ENCODE data around the gene STXBP6.
"Not testable (repeated sequence)": the region's sequence is repeated elsewhere in the genome, so short reads cannot be mapped to it uniquely, and the experiment has no call there.

Gene STXBP6

DNA sequence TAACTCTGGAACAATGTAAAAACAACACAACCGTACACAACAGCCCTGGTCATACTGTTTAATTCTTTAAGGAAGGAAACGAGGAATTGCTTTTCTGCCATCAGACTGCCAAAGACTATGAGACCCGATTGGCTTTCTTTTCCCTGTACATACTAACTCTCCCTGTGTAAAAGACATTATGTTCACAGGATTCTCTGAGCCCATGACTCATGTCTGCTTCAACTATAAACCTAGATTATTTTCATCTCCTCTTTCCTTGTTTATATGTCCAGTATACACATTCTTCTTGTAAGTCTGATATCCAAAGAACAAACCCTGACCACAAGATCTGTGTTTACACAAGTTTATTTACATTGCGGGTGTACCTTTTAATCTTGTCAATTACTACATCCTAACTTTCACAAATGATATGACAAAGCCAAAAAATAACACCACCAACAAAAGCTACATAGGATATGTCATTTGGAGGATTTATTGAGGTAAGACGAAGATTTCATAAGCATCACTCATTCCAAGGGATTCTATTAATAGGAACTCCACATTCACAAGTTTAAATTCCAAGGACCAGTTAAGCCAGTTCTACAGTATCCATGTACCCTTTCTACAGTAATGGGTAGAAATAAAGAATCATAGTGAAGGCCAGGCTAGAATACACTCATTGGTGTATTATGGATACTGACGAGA lies 67.3 kb downstream of the STXBP6 start:
- no peak for DNase-seq

DNA sequence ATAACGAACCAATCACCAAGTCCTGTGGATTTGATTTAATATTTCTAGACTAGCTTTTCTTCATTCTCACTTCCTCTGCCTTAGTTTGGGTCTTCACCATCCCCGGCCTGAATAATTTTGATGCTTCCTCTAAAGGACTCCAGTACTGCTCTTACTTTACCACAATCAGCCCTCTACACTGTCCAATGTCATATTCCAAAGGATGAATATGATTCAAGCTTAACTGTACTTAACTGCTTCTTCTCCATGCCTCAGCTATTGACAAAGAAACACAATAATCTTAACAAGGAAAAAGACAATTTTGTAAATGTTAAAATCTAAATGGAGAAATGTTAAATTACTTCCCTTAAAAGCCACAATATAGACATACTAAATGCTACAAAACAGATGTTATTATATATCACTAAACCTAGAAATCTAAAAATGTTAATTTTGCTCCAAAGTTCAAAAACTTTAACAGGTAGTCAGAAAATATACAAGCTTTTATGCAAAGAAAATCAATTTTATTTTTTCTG lies 70.2 kb downstream of the STXBP6 start:
- peak in 1 of 2 experiments; percentile 9 for DNase-seq

DNA sequence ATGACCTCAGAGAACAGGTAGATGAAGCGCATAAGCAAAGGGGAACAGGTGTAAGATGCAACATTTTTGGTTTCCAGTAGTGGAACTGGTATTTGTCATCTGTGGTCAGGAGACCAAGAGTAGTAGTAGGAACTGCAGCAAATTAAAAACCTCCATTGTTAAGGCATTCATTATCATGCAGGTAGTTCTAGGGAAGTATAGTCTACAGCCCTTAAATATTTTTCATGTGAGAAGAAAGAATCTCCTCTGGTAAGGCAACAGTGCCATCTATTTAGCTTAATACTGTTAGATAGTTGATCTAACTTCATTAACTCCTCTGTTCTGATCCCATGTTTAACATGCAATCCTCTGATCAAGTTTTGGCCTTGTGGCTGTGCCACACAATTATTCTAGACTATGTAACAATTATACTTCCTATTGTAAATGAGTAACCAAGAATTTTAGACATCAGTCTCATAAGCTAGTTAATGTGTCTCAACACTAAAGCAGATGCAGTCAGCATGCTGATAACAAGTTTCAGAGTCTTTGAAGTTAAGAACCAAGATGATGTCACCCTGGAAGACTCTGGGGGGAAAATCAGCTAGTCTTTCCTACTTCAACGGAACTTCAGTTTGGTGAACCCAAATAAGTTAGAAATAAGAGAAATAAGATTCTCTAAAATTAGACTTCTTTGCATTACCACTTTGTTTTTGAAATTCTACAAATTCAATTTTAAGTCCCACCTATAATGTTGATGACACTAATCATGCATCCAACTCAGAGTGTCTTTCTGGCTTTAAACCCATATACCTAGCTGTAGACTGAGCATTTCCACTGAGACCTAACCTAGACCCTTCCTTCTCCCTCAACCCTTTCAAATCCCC lies 70.9 kb downstream of the STXBP6 start:
- DNase-seq, result no peak

DNA sequence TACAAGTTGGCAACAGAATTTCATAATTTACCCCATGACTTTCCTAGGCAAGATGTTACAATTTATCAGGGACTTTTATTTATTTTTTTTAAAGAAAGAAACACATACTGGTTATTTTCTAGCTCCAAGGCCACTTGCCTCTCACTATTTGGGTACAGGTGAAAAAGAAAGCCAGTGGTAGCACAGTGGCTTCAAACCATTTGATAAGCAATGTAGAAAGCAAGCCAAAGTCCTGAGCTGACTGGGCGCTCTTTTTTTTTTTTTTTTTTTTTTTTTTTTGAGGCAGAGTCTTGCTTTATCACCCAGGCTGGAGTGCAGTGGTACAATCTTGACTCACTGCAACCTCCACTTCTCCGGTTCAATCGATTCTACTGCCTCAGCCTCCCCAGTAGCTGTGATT lies 73.3 kb downstream of the STXBP6 start:
- DNase-seq, result no peak

DNA sequence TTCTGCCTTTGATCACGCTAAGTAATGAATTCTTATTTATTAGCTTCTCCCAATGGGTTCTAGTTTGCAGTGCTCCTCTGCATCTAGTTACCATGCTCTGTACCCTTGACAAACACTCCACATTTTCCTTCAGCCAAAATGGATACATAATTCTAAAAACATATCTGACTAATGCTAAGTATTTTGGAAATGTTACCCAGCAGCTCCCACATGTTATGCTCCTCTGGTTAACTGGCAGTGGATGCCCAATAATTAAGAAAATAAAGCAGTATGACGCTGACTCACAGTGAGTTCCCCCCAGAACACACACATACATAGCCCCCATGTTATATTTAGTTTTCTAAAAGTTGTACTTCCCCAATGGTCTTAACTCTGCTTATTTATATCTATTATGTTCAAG lies 74.6 kb downstream of the STXBP6 start:
- no peak for DNase-seq

DNA sequence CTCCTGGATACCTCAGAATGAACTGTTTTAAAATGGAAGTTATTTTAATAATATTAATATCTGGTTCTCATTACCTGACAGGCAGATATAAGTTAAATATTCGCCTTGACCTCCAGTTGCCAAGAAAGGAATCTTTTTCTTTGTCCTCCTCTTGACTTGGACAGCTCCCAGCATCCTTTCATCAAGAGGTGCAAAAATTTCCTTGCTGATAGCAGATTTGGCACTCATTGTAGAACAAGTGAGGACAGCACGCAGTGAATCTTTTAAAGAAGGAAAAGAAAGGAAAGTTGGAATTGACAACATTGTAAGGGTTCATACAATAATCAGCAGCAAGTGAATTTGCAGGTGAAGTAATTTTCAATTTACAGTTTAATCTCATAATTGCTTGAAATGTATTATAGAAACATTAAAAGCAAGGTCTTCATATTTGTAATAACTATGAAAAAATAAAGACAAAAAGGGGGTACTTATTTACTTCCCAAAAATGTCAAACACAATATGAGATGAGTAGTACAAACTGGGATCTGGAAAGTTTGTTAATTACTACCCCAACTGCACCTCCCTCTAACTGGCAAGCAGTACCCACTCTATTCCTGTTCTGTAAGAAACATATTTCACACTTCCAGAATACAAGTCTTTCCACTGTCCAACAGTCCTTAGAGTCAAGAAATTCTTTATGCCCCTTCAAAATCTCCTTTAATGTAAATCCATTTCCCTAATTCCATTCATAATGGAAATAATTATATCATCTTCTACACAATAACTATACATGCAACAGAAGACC lies 75.2 kb downstream of the STXBP6 start:
- DNase-seq, result no peak

DNA sequence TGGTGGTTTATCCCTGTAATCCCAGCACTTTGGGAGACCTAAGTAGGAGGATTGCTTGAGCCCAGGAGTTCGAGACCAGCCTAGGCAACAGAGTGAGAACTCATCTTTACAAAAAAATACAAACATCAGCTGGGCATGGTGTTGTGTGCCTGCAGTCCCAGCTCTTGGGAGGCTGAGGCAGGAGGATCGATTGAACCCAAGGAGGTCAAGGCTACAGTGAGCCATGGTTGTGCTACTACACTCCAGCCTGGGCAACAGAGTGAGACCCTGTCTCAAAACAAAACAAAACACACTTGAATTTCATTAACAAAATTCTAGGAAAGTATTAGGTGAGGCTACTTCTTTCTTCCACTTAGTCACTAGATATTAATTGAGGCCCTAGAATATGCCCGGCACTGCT lies 77.1 kb downstream of the STXBP6 start:
- no peak for DNase-seq

DNA sequence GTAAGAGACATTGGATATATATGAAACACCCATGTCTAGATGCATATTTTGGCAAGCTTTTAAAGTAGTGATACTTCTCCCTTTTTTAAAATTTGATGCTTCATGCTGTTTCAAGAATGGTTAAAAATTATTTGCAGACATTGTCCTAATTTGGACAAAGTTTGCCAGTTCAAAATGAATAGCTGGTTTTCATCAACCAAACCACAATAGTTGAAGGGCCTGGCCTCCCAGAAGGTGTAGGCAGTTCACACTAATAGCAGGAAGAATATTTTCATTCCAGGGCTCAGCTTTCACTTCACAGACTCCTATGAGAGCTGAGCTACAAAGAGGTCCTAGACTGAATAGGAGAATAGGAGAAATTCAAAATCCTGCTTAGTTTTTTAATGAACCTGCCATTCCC lies 78.7 kb downstream of the STXBP6 start:
- no peak for DNase-seq

DNA sequence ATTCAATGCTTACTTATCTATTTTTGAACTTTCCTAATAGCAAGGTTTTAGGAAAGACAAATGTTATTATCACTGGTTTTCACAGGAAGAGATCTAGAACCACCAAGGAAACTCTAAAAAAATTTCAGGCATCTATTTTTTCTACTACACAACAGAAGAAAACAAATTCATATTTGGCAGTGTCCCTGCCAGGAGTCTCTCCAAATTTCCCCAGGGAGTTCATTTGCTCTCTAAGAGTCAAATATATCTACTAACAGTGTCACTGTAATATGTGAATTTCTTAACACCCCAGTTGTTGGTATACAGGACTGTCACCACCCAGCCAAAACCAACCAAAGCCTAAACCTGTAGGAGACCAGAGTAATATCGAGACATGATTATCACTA lies 83.4 kb downstream of the STXBP6 start:
- no peak for DNase-seq

DNA sequence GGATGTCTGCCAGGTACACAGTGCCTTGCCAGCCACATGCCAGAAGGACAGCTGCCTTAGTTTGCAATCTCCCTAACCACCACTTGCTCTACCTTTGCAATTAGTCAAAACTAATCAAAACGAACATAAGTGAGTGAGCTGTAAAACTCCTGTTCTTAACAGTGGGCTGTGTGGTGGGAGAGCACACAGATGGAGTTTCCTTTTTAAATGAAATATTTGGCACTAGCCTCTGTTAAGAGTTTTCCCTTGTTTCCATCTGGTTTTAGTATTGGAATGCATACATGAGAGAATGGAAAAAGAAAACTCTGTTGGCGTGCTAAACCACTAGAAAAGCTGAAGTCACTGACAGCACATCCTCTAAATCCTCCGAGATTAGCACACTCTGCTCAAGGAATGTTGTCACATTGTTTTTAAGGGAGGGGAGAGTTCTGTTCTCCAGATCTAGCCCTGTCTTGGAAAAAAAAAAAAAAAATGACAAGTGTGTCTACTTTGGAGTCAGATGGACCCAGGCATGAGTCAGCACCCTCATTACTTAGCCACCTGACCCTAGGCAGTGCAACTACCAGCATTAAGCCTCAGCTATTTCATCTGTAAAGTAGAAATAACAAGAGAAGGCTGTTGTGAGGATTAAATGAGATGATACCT lies 83.9 kb downstream of the STXBP6 start:
- DNase-seq, result no peak

DNA sequence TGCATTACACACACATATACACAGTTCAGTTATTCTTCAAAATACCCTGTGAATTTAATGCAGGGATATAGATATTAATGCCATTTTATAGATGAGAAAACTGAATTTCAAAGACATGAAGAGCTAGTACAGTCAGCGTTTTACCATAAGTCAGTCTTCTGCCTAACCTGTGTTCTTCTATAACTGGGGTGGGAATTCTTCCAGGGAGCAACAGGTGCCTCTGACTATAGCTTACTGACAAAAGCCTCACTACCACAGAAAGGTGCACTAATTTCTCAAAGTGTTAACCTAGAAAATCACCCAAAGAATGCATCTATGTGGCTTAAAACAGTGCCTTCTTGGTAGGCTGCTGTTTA lies 84.4 kb downstream of the STXBP6 start:
- DNase-seq, result no peak

DNA sequence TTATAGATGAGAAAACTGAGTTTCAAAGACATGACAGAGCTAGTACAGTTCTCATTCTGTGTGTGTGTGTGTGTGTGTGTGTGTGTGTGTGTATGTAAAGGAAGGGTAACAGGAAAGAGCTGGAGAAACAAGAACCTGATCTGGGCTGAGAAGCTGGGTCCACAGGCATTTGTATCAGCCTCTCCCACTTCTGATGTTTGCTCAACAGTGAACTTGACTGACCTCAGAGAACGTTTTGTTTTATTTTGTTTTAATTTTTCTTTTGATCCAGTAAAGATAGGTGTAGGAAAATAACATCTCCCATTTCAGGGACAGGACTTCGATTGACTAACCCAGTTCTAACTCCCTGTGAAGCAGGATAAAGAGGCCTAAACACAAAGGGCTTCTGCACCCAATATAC lies 85.4 kb downstream of the STXBP6 start:
- no peak for DNase-seq

DNA sequence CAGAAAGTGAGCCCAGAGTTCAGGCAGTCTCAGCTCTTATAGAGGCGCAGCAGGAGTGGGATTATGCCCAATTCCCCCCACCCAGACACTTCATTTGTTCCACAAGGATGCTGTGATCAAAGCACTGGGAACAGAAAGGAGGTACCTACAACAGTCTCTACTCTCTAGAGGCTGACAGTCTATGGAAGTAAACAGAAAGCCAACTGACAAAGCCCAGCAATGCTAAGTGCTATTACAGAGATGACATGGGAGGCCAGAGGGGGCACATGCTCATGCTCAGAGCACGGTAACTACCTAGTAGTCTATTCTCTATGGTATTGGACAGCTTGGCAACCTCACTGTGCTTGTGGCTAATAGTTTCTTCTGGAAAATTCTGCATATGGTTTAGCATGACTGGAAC lies 85.9 kb downstream of the STXBP6 start:
- no peak for DNase-seq

DNA sequence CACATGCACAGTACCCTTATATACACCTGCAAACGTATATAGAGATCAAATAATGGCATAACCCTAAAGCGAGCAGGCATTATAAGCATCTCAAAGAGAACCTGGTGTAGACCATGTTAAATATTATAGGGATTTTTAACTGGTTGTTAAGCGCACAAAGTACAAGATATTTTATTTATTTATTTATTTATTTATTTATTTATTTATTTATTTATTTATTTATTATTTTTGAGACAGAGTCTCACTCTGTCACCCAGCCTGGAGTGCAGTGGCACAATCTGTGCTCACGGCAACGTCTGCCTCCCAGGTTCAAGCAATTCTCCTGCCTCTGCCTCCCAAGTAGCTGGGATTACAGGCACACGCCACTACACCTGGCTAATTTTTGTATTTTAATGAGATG lies 87.8 kb downstream of the STXBP6 start:
- DNase-seq, result not testable (repeated sequence)

DNA sequence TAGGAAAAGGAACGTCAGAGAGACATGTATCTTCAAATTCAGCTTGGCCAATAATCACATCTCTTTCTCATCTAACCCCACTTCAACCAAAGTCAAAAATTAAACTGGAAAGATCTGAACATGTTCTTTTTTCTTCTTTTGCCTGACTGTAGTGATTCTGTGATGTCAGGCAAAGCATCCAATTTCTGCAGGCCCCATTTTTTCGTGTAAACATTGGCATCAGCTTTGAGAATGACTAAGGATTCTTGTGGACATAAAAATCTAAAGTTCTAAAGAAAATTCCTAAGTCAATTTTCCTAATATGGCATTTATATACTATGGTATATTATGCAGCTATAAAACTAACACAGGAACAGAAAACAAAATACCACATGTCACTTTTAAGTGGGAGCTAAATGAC lies 89.1 kb downstream of the STXBP6 start:
- no peak for DNase-seq

DNA sequence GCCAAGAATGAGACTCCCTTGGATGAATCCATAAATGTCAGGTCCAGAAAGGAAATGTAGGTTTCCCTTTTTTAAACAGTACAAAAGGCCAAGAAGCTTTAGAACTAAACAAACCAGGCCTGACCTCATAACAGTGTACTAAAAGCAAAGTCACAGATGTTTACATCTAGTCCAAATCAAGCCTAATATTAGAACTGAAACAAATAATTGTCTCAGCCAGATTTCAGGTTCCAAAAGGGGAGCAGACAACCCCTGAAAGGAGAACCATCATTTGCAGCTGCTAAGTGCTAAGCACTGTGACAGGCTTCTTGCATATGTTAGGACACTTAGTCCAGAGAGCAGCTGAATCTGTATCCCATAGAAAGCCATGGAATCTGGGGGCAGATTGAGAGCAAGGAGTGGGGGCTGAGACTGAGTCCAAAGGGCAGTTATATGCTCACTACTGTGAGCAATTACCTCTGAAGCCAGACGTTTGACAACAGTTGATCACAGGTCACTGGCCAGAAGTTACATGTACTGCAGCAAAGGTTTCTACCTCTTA lies 90.1 kb downstream of the STXBP6 start:
- DNase-seq, result no peak

DNA sequence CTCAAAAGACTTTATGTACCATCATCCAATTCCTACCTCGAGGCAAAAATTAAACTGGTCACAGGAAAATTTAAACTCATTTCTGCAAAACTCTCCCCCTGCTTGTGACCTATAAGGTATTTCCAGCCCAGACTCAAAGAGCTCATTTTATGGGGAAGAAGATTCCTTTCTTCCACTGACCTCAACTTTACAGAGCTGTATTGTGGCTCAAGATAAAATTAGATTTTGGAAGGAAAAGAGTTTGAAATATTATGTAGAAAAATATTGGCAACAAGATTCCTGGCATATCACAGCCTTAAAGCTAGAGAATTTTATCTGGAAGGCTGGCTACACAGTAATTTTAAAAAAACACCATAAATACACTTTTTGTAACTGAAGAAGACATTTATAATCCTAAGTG lies 91.7 kb downstream of the STXBP6 start:
- no peak for DNase-seq

DNA sequence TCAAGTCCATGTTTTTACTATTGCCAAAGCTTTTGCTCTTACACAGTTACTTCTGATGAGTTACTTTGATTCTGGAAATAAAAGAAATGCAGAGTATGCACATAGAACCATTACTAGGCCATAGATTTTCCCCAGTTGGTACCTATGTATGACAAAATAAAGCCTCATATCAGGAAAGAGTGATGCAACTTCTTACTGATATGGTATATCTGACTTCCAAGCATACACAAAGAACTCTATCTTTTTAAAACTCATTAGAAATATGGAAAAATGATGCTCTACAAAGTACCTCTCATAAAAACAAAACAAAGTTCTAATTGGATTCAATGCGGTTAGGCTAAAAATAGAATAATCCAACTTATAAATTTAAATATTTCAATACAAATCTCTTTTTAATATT lies 92.1 kb downstream of the STXBP6 start:
- no peak for DNase-seq

DNA sequence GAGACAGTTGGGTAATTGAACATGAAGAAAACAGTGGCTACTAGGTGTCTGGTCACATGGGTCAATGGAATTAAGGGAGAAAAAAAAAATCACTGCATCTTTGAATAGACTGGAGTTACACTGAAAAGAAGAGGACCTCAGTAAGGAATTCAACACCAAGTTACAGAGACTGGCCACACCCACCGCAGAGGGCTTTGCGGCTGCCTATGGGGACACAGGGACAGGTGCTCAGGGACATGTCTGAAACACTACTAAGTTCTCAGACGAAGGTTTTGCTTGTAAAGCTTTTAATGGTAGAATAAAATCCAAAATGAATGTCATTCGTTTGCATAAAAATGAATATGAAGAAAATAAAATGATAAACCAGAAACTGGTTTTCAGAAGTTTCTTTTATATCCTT lies 93.8 kb downstream of the STXBP6 start:
- DNase-seq, result no peak

DNA sequence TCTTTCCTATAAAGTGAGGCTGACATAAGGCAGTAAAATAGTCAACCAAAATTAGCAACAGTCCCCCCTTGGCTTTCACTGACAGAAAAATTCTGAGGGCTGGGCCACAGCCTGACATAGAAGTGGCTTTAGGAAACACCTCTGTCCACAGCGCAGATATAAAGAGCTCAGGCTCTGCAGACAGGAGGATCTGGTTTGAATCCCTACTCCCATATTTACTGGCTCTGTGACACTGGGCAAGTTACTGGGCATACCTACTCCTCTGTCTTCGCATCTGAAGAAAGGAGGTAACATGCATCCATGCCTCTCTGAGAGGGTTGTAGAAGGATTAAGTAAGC lies 95.3 kb downstream of the STXBP6 start:
- DNase-seq, result no peak

DNA sequence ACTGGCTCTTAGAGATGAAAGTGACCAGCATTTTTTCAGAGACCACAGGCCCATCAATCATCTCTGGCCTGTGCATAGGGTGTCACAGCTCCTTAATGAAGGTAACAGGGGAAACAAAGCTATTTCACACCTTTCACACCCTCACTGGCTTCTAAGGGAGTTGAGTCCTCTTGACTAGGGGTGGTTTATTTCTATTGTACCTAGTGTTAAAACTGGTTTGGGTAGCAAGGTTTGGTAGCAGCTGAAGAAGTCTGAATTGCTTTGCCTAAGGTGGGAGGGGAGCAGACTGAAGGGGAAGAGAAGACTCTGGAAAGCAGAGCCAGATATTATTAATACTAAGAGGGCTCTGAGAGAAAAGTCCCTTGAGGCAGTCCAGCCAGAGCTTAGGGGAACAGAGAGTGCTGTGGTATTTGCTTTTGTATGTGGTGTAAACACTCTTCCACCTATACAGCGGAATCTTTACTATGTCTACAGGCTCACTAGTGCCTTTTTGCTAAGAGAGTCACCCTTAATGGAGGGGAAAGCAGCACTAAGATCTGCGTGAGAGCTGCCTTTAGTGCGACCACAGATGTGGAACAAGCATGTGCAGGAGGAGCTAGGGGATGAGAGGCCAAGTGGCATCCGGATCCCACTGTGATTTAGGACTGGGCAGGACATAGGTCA lies 95.8 kb downstream of the STXBP6 start:
- no peak for DNase-seq
